HG03460 (cell line): ENCODE data around the gene RREB1.

Source experiments
- ATAC-seq: cut with Tn5 transposase; IDR thresholded peaks from one replicate; pipeline ENCODE4 v1.9.1; 2021; ENCODE audit not compliant: unreplicated experiment

Gene RREB1

DNA sequence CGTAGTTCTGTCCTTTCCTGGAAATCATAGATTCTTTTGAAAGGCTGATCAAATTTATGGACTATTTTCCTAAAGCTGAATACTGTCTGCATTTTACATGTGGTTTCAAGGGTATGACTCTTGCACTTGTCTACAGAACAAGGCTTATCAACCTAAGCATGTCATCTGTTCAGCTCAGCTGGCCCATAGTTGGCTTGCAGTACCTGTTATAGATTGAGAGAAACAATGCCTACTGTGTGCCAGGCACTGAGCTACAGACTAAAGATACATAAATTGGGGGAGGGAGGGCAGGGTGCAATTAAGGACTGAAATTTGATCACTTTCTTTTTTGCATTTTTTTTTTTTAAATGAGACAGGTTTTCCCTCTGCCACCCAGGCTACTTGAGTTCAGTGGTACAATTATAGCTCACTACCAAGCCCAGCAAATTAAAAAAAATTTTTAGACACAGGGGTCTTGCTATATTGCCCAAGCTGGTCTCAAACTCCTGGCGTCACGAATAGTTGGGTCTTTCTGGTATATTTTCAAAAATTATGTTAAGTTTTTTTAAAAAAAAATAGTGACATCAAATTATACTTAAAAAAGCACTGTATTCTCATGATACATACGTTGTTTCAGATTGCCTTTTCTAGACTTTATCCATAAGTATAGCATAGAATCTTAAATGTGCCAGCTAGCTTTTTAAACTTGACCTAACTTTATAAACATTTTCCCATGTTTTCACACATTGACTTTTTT is 52.2 kb downstream of the RREB1 start:
- no peak for ATAC-seq

DNA sequence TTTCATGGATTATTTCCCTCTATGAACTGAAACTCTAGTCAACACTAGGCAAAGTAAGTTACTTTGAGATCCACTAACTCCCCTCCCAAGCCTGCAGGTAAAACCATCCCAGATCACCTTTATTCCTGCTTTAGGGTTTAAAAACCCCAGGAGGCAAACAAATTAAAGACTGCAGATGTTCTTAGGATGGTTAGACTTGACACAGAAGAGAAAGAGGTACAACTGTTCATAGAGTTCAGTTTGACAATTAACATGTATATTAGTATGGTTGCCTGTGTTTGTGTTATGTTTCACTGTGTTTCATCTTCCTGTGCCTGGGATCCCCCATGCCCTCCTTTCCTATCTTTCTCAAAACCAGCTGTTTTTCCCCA is 53.5 kb downstream of the RREB1 start:
- ATAC-seq, result no peak

DNA sequence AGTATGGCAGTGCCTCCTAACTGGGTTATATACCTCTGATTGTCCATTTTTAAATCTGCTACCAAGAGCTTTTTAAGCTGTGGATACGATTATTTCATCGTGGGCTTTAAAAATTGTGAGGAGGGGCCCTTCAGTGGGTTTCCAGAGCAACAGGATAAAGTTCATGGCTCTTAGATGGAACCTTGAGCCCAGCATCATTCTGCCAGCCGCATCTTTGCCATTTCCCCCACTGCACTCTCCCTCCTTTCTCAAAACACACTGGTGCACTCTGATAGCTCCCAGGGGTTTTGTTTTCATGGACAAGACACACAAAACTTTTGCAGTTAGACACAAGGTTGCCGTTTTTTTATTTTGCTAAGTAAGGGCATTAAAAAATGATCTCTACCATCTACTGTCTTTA is 54.1 kb downstream of the RREB1 start:
- ATAC-seq, result no peak

DNA sequence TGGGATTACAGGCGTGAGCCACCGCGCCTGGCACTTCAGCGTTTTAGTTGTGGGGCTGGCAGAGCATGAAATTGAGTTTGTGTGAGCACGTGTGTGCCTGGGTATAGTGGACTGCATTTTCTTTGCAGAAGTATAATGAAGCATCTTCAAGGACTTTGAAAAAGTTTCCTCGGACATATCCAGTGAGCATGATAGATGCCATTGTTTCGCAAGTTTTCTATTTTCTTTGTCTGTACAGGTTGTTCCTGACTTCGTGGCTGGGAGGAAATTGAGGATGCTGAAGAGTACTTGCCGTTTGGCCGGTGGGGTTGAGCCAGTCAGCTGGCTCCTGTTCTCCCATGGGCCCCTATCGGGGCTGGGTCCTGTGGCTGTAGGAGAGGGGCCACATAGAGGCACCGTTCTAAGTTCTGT is 55.9 kb downstream of the RREB1 start:
- ATAC-seq, result no peak

DNA sequence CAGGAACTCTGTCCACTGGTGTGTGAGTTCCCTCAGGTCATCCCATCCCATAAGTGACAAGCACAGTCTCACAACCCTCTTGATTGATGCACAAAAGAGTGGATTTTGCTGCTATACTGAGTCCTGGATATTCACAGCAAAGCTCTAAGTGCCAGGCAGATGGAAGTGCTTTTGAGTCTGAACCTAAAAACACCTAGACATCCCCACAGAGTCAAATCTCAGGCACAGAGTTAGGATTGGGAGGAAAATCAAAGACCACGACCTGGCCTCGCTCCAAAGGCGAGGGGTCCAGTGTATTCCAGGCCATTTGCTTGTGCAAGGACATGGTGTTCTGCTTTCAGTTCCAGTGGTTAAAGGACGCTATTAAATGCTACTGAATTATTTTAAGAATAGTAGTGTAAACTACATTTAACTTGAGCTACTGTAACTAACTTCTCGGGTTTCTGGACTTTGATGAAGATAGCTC is 56.8 kb downstream of the RREB1 start:
- ATAC-seq, result no peak

DNA sequence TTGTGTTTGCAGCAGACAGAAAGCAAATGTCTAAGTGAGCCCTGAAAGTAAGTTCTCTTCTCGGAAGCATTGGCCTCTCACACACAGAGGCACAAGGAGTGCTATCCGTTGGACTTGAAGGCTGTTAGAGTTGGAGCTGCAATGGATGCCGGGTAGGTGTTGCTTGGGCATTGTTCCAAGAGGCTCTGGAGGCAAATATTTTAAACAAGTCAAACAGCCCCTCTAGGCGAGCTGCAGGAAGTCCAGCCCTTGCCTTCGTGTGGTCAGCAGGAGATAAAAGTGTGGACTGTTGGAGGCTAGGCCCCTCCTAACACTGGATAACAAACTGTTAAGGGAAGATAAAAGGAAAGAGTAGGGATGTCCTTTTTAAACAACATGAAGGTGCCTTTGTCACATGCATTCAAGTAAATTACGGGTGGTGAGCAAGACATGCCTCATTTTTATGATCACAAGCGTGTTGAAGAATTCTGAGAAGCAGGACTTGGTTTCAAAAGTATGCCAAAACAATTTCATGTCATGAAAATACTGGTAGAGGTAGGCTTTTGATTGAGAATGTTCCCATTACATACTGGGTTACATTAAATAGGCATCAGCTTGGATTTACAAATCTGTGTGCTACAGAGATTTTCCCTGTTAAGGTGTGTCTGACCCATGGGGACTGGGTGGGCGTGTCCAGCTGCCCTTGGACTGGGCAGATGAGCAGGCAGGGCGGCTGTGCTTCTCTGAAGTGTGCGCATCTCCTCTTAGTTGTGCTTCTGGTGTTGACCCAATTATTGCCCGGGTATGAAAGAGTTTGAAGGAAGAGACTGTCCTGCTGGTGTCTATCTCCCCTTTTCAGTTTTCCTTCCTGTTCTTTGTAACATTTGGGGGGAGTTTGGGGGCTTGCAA is 57.5 kb downstream of the RREB1 start:
- no peak for ATAC-seq

DNA sequence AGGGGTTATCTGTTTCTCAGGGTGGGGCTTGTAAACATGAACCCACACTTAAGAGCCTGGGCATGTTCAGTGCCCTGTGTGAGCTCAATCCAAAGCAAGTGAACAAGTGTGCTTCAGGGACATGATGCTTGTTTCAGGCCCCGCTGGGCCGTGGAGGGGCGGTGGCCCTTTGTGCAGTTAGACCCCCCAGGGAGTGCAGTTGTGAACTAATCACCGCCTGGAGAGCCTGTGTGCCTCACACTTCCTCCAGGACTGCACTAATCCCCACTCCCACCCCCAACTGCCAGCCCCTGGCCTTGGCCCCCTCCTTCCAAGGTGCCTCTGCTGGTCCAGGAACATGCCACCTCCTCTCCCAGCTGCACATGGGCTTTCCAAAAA is 58.1 kb downstream of the RREB1 start:
- no peak for ATAC-seq

DNA sequence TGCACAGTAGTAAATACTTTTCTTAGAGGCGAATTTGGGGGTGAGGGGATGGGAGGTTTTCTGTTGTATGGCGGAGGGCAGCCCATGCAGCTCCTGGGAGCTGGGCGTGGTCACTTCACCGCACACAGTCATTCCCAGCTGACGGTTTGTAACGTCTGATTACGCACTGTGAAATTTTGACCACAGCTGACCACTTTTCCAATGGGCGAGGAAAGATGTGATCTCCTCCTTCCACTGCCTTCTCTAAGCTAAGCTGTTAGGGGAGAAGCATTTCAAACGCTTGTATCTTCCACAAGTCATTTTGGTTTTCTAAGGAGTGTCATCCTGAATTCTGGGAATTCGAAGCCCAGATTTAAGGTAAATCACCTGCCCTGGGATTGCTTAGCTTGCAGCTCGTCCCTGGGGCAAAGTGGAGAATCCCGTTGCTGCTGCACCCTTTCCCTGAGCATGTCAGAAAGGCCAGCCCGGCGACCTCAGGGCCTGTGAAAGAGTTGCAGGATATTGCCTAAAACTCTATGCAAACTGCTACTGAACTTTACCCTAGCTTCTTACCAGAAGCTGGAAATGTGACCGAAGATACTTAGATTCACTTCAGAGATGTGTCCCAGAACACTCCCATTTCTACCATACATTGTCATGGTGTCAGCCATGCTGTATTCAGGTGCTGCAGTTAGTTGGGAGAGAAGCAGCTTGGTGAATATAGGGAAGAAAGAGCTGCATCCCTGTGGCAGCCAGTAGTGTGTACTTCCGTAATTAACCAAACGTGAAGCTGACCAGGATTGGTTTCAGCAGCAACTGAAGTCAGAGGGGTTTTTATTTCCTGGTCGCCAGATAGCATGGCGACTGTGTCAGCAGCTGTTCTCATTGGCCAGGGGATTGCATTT is 58.9 kb downstream of the RREB1 start:
- ATAC-seq, result no peak

DNA sequence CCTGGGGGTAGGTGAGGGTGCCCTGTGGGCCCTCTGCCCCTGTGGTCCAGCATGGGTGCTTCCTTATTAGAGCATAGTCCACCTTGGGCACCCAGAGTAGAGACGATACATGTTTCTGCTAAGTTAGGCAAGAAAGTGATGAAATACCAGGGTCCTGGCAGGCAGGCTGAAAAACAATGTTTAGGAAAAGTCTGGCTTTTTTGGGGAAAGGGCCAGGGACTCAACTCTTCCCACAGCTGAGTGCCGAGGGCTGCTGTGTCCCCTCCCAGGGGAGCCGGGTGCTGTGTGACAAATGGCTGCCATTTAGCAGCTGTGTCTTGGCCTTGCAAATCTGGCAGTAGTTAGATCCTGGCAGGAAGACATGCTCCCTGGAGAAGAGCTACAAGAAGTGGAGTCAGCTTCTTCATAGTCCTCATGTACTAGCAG is 61.5 kb downstream of the RREB1 start:
- no peak for ATAC-seq

DNA sequence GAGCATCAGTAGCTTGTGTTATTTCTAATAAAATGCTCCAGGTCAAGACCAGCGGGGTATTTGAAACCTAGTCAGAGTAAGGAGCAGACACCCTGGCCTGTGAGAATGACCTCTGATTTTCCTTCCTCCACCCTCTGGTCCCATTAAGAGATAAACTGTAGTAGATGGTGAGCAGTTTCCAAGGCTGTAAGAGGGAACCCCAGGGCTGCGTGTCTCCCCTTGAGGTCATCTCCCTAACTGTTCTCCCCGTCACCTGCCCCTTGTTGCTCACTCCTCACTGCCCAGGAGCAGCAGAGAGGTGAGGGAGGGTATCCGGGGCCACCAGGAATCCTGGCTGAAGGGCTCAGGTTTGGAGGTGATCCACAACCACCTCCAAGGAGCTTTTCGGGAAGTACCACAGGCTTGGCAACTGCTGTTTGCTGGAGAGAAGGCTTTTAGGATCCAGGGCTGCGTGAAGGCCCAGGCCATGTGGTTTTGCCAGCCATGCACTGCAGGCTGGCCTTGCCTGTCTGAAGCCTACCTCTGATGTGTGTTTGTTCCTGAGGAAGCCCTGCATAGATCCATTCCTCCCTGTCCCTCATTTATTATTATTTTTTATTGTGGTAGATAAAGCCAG is 62.5 kb downstream of the RREB1 start:
- ATAC-seq, result no peak

DNA sequence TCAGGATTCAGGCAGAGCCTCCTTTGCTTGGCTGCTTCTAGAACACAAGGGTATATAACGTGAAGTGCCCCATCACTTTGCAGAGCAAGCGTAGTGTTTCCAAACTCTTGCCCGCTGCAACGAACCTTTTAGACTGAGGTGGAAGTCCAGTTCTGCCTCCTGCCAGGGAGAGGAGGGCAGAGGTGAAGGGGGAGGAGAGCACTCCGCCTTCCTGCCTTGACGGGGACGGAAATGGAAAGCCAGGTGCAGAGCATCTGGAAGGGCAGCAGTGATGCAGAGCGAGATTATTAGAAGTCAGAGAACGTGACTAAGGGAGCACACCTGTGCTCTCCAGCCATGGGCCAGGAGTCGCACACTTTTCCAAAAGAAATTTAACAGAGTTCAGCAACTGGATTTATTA is 63.4 kb downstream of the RREB1 start:
- no peak for ATAC-seq

DNA sequence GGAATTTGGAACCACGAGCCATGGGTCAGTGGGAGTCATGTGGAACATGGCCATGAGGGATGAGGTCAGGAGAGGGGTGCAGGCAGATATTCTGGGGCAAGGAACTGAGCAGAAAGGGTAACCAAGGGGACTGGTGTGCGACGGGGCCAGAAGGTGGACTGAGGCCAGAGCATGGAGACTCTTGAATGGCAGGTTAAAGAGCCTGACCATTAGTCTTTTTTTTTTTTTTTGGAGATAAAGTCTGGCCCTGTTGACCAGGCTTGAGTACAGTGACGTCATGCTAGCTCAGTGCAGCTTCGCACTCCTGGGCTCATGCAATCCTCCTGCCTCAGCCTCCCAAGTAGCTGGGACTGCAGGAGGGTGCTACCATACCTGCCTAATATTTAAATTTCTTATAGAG is 64.0 kb downstream of the RREB1 start:
- no peak for ATAC-seq

DNA sequence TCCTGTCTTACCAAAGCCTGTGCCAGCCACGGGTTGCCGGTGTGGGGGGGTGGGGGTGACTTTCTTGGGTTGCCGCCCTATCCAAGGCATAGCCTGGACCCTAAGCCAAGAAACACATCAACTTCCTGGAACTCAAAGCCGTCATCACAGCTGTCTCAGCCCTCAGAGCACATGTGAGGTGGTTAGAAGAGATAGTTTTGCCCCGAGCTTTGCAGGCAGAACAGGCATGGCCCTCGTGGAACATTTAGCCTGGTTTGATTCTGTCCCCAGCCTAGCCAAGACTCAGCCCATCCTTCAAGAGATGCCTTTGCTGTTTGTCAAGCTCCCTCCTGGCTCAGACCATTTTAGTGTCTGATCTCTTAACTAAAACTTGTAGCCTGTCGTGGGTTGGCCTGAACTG is 64.9 kb downstream of the RREB1 start:
- ATAC-seq, result no peak

DNA sequence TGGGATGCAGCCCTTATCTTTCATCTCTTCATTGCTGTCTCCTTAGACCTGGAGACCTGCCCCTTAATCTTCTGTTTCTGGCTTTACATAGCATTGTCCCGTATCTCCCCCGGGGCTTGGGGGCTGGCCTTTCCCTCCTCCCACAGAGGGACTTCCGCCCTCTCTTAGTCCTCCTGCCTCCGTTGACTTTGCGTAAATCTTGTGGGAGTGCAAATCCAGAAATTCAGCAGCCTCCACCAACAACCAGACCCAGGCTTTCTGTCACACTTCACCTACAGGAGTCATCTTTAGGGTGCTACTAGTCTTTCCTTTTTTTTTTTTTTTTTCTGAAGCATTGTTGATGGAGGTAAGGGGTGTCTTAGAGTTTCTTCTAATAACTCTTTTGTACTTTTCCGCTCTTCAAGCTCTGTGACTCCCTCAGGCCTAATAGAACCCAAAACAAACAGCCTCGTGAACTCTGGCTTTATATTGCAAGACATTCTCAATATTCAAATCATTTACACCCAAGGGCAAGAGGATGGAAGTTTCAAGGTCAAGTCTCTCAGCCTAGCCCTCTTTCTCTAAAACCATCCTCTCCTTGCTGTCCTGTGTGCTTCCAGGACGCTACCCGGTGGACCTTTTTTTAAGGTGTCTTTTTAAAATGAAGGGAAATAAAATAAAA is 66.2 kb downstream of the RREB1 start:
- no peak for ATAC-seq

DNA sequence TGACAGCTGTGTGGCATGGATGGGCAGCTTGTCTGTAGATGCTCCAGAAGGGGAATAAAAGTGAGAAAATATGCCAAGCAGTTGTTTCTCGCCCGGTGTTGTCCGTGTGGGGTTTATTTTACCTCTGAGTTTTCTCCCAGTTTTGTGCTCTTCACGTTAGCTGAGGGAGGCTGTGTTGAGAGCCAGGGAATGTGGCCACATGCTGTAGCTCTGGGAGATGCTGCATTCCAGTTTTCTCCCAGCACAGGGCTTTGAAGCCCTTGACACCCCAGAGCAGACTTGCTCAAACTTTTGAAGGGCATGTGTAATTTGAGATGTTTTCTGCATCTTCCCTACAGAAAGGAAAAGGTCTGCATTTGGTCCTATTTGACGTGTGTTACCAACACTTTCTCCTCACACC is 67.7 kb downstream of the RREB1 start:
- ATAC-seq, result no peak

DNA sequence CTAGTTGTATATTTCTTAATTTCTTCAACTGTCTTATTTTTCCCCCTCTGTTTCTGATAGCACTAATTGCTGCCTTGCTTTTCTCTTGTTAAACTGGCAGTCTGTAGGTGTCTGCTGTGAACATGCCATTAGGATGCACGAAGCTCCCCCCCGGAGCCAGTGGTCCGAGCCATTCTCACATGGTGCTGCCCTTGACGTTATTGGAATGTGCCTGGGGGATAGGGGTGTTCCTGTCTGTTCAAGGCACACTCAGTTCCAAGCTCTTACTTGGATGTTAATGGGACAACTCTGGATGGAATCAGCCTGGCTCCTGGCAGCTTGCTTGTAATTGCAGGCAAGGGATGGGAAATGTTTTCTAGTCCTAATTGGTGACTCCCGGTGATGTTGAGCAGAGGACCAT is 68.4 kb downstream of the RREB1 start:
- ATAC-seq, result no peak

DNA sequence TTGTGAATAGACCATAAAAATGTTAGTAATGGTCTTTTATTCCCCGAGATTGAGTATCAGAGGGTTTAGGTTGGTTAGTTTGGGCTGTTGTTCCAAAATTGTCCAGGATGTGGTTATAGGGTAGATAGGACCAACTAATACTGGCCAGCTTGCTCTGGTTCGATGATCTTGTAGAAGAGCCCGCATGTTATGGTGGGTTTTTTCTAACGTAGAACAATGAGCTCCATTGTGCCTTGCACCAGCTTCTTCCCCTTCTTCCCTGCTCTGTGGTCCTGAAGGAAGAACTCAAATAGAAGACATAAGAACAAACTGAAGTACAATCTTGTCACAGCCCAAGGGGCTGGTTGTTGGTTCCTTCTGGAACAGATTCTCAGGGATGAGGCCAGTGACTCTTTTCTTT is 70.5 kb downstream of the RREB1 start:
- no peak for ATAC-seq

DNA sequence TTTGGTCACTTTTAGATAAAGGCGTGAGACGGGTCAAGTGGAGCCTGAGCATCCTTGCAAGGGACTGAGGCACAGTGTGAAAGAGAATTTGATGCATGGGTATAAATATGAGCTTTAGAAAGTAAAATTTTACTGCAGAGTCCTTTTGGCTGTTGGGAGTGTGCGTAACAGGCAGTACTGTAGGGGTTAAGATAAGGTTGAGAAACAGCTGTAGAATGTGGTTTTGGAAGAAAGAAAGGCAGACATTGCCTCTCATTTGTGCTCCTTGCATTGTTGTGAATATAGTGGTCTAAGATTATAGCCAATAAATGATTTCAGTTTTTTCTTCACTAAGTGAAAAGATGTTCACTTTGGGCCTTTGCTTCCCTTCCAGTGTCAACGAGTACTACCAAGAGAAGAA is 73.0 kb downstream of the RREB1 start:
- ATAC-seq, result no peak

DNA sequence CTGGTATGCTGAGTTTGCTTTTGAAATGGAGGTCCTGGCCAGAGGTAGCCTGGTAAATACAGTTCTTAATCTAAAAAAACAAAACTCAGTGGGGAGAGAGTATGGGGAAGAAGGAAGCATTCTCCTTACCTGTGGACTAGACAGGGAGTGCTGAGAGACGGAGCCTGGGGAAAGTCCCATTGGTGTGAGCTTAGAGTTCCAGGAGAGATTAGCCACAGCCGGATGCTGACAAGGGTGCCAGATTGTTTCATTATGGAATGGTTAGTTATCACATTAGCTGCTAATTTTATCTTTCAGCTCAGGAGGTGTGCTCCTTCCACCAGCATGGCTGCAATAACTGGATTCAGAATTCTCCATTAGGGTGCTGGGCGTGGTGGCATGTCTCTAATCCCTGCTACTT is 75.9 kb downstream of the RREB1 start:
- ATAC-seq, result no peak

DNA sequence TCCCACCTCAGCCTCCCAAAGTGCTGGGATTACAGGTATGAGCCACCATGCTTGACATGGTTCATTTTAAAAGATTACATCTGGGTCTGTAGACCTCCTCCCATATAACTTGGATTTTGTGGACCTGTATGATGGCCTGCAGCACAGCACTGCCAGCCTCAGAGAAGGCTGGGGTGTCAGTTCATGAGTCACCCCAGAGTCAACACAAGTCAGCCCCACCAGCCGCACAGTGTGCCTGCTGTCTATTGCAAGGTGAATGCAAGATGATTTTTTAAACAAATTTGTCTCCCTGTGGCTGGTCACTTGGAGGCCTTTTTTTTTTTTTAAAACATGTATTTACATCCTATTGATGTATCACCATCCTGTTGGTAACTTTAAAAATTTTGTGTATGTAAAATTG is 76.7 kb downstream of the RREB1 start:
- ATAC-seq, result no peak
